Keratinocyte (primary cell): ENCODE measurements around the gene GNA14. TPM values are rescaled to one million over a fixed set of nuclear protein-coding genes. Genes with fewer than 3 reads are reported as not detected.

Experiments used
- DNase-seq: peaks from one replicate; pipeline ENCODE4 v3.0.0-alpha.2; 2011; ENCODE audit warnings: low read depth, missing footprints, low spot score
- FAIRE-seq: peaks from 2 replicates; lab custom pipeline; 2011; peaks lifted over from hg19 to GRCh38; lab: Jason Lieb, UNC
- H2AFZ ChIP-seq: 2 replicates; pipeline ENCODE4 v1.6.0; 2012; ENCODE audit warnings: low read length, control low read depth, inconsistent platforms; ENCODE audit not compliant: control insufficient read depth
- H3K27ac ChIP-seq: 2 replicates; pipeline ENCODE4 v1.5.1; 2011; ENCODE audit warnings: low read length; ENCODE audit not compliant: control insufficient read depth, insufficient read depth
- H3K27me3 ChIP-seq: 3 replicates; pipeline ENCODE4 v1.6.0; 2011; ENCODE audit warnings: low read length; ENCODE audit not compliant: control insufficient read depth, insufficient read depth; ENCODE audit errors: extremely low read depth
- H3K36me3 ChIP-seq, 2 experiments: 2 replicates in 1 of 2; 3 replicates in 1 of 2; pipeline ENCODE4 v1.5.1; 2011; ENCODE audit warnings: low read length in 2 of 2, mild to moderate bottlenecking in 1 of 2; ENCODE audit not compliant: control insufficient read depth in 2 of 2, insufficient read depth in 2 of 2; ENCODE audit errors: extremely low read depth in 1 of 2
- H3K4me1 ChIP-seq: 3 replicates; pipeline ENCODE4 v1.5.1; 2011; ENCODE audit warnings: low read length; ENCODE audit not compliant: control insufficient read depth, insufficient read depth; ENCODE audit errors: extremely low read depth
- H3K4me2 ChIP-seq: 3 replicates; pipeline ENCODE4 v1.6.0; 2011; ENCODE audit warnings: low read depth, low read length; ENCODE audit not compliant: control insufficient read depth, insufficient read depth; ENCODE audit errors: extremely low read depth
- H3K4me3 ChIP-seq, 3 experiments: fragments of 200-600 bp in 1 of 3; sonication (generic) in 1 of 3; 2 replicates in 2 of 3; 3 replicates in 1 of 3; pipeline ENCODE4 v1.5.1; 2011 to 2016; ENCODE audit warnings: low read length in 3 of 3, mild to moderate bottlenecking in 3 of 3, control low read depth in 2 of 3, inconsistent platforms in 1 of 3, low read depth in 1 of 3, mixed read lengths in 1 of 3, mixed run types in 1 of 3, moderate library complexity in 1 of 3; ENCODE audit not compliant: control insufficient read depth in 2 of 3, insufficient read depth in 2 of 3; ENCODE audit errors: extremely low read depth in 1 of 3
- H3K79me2 ChIP-seq: 2 replicates; pipeline ENCODE4 v1.6.0; 2012; ENCODE audit warnings: low read length; ENCODE audit not compliant: control insufficient read depth, insufficient read depth
- H3K9ac ChIP-seq: 3 replicates; pipeline ENCODE4 v1.6.0; 2011; ENCODE audit warnings: low read length; ENCODE audit not compliant: control insufficient read depth, insufficient read depth; ENCODE audit errors: extremely low read depth
- H3K9me1 ChIP-seq: 3 replicates; pipeline ENCODE4 v1.6.0; 2011; ENCODE audit warnings: low read length; ENCODE audit not compliant: control insufficient read depth, insufficient read depth; ENCODE audit errors: extremely low read depth
- H3K9me3 ChIP-seq: 2 replicates; pipeline ENCODE4 v1.5.1; 2012; ENCODE audit warnings: low read depth, low read length; ENCODE audit not compliant: control insufficient read depth
- H4K20me1 ChIP-seq: 3 replicates; pipeline ENCODE4 v1.6.0; 2011; ENCODE audit warnings: low read length; ENCODE audit not compliant: control insufficient read depth, insufficient read depth; ENCODE audit errors: extremely low read depth
- CTCF ChIP-seq, 3 experiments: IDR thresholded peaks in 1 of 3; conservative IDR thresholded peaks in 1 of 3; optimal IDR thresholded peaks in 1 of 3; 2 replicates in 2 of 3; 3 replicates in 1 of 3; pipeline versions ENCODE3 to v1.5.1; 2011; ENCODE audit warnings: low read length in 3 of 3, mild to moderate bottlenecking in 3 of 3, moderate library complexity in 2 of 3, control low read depth in 1 of 3, inconsistent platforms in 1 of 3; ENCODE audit not compliant: insufficient read depth in 2 of 3; ENCODE audit errors: extremely low read depth in 1 of 3
- EZH2 ChIP-seq: IDR thresholded peaks from one replicate; pipeline ENCODE4 v1.6.1; 2012; ENCODE audit warnings: inconsistent platforms, mild to moderate bottlenecking, low read length, moderate library complexity
- dilution Hi-C: fragments of 300-500 bp; cut with MboI; formaldehyde crosslinking; loops from one replicate; pipeline ENCODE4 v1.7.0; 2020; ENCODE audit warnings: low sequenced_read_pairs; ENCODE audit not compliant: extremely low pct_ligation_motif_present
- polyA plus RNA-seq, 5 experiments: library from polyadenylated mRNA; depleted of rRNA in 3 of 5; stranded (reverse) in 3 of 5; stranded (forward) in 1 of 5; unstranded in 1 of 5; fragments of >200 nt; gene quantifications; 1 replicate in 1 of 5; 2 replicates in 3 of 5; 3 replicates in 1 of 5; pipeline versions ENCODE4 v1.2.1 to v1.2.3, GENCODE V29; 2011 to 2012; ENCODE audit warnings: missing spikeins in 2 of 5, low read depth in 1 of 5, low replicate concordance in 1 of 5

The GNA14 gene
- polyA plus RNA-seq, 1 donor (not counting 4 experiments of a cell fraction or from before 2014, with no cell fraction given): not detected

- H3K79me2 ChIP-seq: no peaks in the 10 kb centered on the region
- H2AFZ ChIP-seq: no peak overlapping the region
- H3K4me2 ChIP-seq: no peak overlapping the region
- no peaks in the 10 kb centered on the region for H3K36me3 ChIP-seq
- H4K20me1 ChIP-seq: no peaks in the 10 kb centered on the region
- no peaks in the 10 kb centered on the region for H3K9me3 ChIP-seq
- FAIRE-seq (no peak), DNase-seq (no peak)
- no peaks in the 10 kb centered on the region for H3K4me1 ChIP-seq
- dilution Hi-C loops: no loop called here
- no peak overlapping the region for H3K27ac ChIP-seq
- H3K9me1 ChIP-seq: no peaks in the 10 kb centered on the region
- H3K9ac ChIP-seq: no peak overlapping the region
- no peaks in the 10 kb centered on the region for H3K27me3 ChIP-seq
- H3K4me3 ChIP-seq: no peak overlapping the region
- TF ChIP-seq CTCF (optimal IDR thresholded peaks at IDR 0.05 in 1 of 3, IDR thresholded peaks at IDR 0.05 in 1 of 3, conservative IDR thresholded peaks at IDR 0.05 in 1 of 3; ENCODE audit: extremely low read depth in 1 of 3, insufficient read depth in 2 of 3, low read length in 3 of 3) (no peak), EZH2 (no peak)
Observed at GRCh38 chr9:77511525-77511924, 136.6 kb downstream of the GNA14 start.

GRCh38 chr9:77510666-77511065 is 137.5 kb downstream of the GNA14 start:
- Histone ChIP-seq H3K4me2 (no peak overlapping the region), H3K9me3 (no peaks in the 10 kb centered on the region), H3K4me1 (no peaks in the 10 kb centered on the region), H3K36me3 (no peaks in the 10 kb centered on the region), H3K27ac (no peak overlapping the region), H3K9ac (no peak overlapping the region), H4K20me1 (no peaks in the 10 kb centered on the region), H2AFZ (no peak overlapping the region), H3K4me3 (no peak overlapping the region), H3K79me2 (no peaks in the 10 kb centered on the region), H3K9me1 (no peaks in the 10 kb centered on the region), H3K27me3 (no peaks in the 10 kb centered on the region)
- dilution Hi-C loops: no loop called here
- DNase-seq: no peak
- TF ChIP-seq EZH2 (no peak), CTCF (optimal IDR thresholded peaks at IDR 0.05 in 1 of 3, IDR thresholded peaks at IDR 0.05 in 1 of 3, conservative IDR thresholded peaks at IDR 0.05 in 1 of 3; ENCODE audit: extremely low read depth in 1 of 3, insufficient read depth in 2 of 3, low read length in 3 of 3) (no peak)
- FAIRE-seq: no peak
